ENCODE measurements around the gene KRCC1.

DNA sequence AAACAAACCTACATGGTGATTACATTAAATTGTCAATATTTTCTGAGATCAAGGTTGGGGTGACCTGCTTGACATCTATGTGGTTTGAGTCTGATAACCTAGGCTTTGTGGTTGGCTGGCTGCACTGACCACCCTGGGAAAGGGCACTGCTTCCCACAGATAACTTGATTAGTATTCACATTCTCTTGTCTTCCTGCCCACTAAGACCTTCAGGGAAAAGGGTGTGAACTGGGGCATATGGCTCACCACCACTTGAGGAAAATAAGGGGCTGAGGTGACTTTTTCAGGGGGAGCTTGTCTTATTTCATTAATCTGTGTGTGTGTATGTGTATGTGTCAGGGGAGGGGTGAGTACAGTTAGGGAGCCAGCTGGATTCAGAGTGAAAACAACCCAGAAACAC, 13.5 kb upstream of the KRCC1 start:
- TF ChIP-seq, protein P1, sequence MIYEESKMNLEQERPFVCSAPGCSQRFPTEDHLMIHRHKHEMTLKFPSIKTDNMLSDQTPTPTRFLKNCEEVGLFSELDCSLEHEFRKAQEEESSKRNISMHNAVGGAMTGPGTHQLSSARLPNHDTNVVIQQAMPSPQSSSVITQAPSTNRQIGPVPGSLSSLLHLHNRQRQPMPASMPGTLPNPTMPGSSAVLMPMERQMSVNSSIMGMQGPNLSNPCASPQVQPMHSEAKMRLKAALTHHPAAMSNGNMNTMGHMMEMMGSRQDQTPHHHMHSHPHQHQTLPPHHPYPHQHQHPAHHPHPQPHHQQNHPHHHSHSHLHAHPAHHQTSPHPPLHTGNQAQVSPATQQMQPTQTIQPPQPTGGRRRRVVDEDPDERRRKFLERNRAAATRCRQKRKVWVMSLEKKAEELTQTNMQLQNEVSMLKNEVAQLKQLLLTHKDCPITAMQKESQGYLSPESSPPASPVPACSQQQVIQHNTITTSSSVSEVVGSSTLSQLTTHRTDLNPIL (CRISPR knock-in tag; IDR thresholded peaks at IDR 0.05; ENCODE audit: low read depth): no peak
- no peak for TF ChIP-seq CSDC2 (CRISPR knock-in tag; IDR thresholded peaks at IDR 0.05)
- no peak for TF ChIP-seq ZFP30 (CRISPR knock-in tag; IDR thresholded peaks at IDR 0.05)
- TF ChIP-seq, protein P2, sequence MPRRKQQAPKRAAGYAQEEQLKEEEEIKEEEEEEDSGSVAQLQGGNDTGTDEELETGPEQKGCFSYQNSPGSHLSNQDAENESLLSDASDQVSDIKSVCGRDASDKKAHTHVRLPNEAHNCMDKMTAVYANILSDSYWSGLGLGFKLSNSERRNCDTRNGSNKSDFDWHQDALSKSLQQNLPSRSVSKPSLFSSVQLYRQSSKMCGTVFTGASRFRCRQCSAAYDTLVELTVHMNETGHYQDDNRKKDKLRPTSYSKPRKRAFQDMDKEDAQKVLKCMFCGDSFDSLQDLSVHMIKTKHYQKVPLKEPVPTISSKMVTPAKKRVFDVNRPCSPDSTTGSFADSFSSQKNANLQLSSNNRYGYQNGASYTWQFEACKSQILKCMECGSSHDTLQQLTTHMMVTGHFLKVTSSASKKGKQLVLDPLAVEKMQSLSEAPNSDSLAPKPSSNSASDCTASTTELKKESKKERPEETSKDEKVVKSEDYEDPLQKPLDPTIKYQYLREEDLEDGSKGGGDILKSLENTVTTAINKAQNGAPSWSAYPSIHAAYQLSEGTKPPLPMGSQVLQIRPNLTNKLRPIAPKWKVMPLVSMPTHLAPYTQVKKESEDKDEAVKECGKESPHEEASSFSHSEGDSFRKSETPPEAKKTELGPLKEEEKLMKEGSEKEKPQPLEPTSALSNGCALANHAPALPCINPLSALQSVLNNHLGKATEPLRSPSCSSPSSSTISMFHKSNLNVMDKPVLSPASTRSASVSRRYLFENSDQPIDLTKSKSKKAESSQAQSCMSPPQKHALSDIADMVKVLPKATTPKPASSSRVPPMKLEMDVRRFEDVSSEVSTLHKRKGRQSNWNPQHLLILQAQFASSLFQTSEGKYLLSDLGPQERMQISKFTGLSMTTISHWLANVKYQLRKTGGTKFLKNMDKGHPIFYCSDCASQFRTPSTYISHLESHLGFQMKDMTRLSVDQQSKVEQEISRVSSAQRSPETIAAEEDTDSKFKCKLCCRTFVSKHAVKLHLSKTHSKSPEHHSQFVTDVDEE (CRISPR knock-in tag; IDR thresholded peaks at IDR 0.05): no peak
- TF ChIP-seq, protein P3, sequence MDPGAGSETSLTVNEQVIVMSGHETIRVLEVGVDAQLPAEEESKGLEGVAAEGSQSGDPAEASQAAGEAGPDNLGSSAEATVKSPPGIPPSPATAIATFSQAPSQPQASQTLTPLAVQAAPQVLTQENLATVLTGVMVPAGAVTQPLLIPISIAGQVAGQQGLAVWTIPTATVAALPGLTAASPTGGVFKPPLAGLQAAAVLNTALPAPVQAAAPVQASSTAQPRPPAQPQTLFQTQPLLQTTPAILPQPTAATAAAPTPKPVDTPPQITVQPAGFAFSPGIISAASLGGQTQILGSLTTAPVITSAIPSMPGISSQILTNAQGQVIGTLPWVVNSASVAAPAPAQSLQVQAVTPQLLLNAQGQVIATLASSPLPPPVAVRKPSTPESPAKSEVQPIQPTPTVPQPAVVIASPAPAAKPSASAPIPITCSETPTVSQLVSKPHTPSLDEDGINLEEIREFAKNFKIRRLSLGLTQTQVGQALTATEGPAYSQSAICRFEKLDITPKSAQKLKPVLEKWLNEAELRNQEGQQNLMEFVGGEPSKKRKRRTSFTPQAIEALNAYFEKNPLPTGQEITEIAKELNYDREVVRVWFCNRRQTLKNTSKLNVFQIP (CRISPR knock-in tag; IDR thresholded peaks at IDR 0.05; ENCODE audit: borderline replicate concordance, low read depth): no peak
- no peak for TF ChIP-seq ARNTL (CRISPR knock-in tag; IDR thresholded peaks at IDR 0.05; ENCODE audit: borderline replicate concordance, low read depth)
- no peak for TF ChIP-seq ESRRG (CRISPR knock-in tag; IDR thresholded peaks at IDR 0.05)
- TF ChIP-seq BACH2 (CRISPR knock-in tag; IDR thresholded peaks at IDR 0.05; ENCODE audit: borderline replicate concordance): no peak
- TF ChIP-seq GLIS3 (CRISPR knock-in tag; IDR thresholded peaks at IDR 0.05): no peak
- TF ChIP-seq, protein P4, sequence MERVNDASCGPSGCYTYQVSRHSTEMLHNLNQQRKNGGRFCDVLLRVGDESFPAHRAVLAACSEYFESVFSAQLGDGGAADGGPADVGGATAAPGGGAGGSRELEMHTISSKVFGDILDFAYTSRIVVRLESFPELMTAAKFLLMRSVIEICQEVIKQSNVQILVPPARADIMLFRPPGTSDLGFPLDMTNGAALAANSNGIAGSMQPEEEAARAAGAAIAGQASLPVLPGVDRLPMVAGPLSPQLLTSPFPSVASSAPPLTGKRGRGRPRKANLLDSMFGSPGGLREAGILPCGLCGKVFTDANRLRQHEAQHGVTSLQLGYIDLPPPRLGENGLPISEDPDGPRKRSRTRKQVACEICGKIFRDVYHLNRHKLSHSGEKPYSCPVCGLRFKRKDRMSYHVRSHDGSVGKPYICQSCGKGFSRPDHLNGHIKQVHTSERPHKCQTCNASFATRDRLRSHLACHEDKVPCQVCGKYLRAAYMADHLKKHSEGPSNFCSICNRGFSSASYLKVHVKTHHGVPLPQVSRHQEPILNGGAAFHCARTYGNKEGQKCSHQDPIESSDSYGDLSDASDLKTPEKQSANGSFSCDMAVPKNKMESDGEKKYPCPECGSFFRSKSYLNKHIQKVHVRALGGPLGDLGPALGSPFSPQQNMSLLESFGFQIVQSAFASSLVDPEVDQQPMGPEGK (CRISPR knock-in tag; IDR thresholded peaks at IDR 0.05; ENCODE audit: borderline replicate concordance): no peak
- no peak for TF ChIP-seq ISL1 (CRISPR knock-in tag; IDR thresholded peaks at IDR 0.05)
- TF ChIP-seq TOX (CRISPR knock-in tag; IDR thresholded peaks at IDR 0.05; ENCODE audit: borderline replicate concordance): no peak

Measured in SK-N-SH treated with all-trans-retinoic acid at 6 μM for 48 hours (cell line).